OCI-LY1 (cell line): Measurements from ENCODE around the gene BPIFB2.

Experiments
- CTCF ChIP-seq: fragments of 200-600 bp; sonication (generic), shearing (Covaris generic); IDR thresholded peaks from 2 replicates; pipeline ENCODE4 v1.5.1; 2017; ENCODE audit warnings: mild to moderate bottlenecking, antibody characterized with exemption, low read length, moderate library complexity, mixed read lengths
- EZH2 ChIP-seq: fragments of 200-600 bp; sonication (generic), shearing (Covaris generic); IDR thresholded peaks from 2 replicates; pipeline ENCODE4 v1.8.0; 2017; ENCODE audit warnings: borderline replicate concordance, mixed run types, mild to moderate bottlenecking, antibody characterized with exemption, low read length, moderate library complexity, mixed read lengths

- no peak for TF ChIP-seq CTCF
- TF ChIP-seq EZH2: no peak
Measured at GRCh38 chr20:33030076-33030475, 22.6 kb downstream of the BPIFB2 start.
